Left lung (tissue), 10 donors: ENCODE measurements around the gene BTG4. TPM values are rescaled to one million over a fixed set of nuclear protein-coding genes. Genes with fewer than 3 reads are reported as not detected.

ENCODE experiments used
- ATAC-seq: fragments of 200-7000 bp; cut with Tn5 transposase; one replicate; pipeline ENCODE4 v1.9.1; 2020; ENCODE audit warnings: moderate library complexity
- DNase-seq, 4 donors: peaks; one replicate each; pipeline ENCODE4 v3.0.0-alpha.2; 2013 to 2020
- H3K27ac ChIP-seq, 2 donors: fragments of 200-600 bp; sonication (generic) in 1 of 2; one replicate each; pipeline versions ENCODE4 v1.5.0 to v1.8.0; 2020 to 2021
- H3K27me3 ChIP-seq, 2 donors: fragments of 200-600 bp; sonication (generic) in 1 of 2; one replicate each; pipeline versions ENCODE4 v1.5.0 to v1.8.0; 2020 to 2021
- H3K36me3 ChIP-seq, 2 donors: fragments of 200-600 bp; sonication (generic) in 1 of 2; one replicate each; pipeline versions ENCODE4 v1.5.0 to v1.8.0; 2020 to 2021
- H3K4me1 ChIP-seq, 2 donors: fragments of 200-600 bp; one replicate each; pipeline ENCODE4 v1.8.0; 2021
- H3K4me3 ChIP-seq, 2 donors: fragments of 200-600 bp; sonication (generic) in 1 of 2; one replicate each; pipeline versions ENCODE4 v1.5.0 to v1.8.0; 2020 to 2021; ENCODE audit warnings: mild to moderate bottlenecking in 1 of 2
- H3K9me3 ChIP-seq, 2 donors: fragments of 200-600 bp; sonication (generic) in 1 of 2; one replicate each; pipeline versions ENCODE4 v1.5.0 to v1.8.0; 2020 to 2021
- intact Hi-C, 2 donors: fragments of 100-400 bp; cut with DNase I; formaldehyde crosslinking; loops; one replicate each; pipeline versions ENCODE4 v1.11.2 to v1.14.2; 2022
- polyA plus RNA-seq, 6 donors: library from polyadenylated mRNA; unstranded; fragments of 120-200 nt; gene quantifications; one replicate each; pipeline ENCODE4 v1.2.1, GENCODE V29; 2013; ENCODE audit not compliant: insufficient read length in 6 of 6
- total RNA-seq, 2 donors: library from RNA; stranded (reverse); fragmentation: NEBNext Ultra II Directional; extraction: Animal tissue kit (Norgen Biotek cat#: 25700); gene quantifications; one replicate each; pipeline ENCODE4 v1.2.1, GENCODE V29; 2021
- TF ChIP-seq, protein P1 (sequence below), 2 donors: fragments of 200-600 bp; sonication (generic) in 1 of 2; IDR thresholded peaks; one replicate each; pipeline versions ENCODE4 v1.5.0 to v1.8.0; 2021; ENCODE audit warnings: antibody characterized with exemption in 2 of 2
- donor health status: DM: no; HTN: yes; CAD: no.
- donor health status: DM: no; HTN: no; CAD: no.

The BTG4 gene
- total and polyA plus RNA-seq, 8 donors, result 0.20 to 0.43 TPM; not detected in 6

GRCh38 chr11:111502611-111503010 is 9.6 kb downstream of the BTG4 start:
- ATAC-seq (no peak), DNase-seq (no peak)
- Histone ChIP-seq H3K4me3 (no peak overlapping the region), H3K4me1 (no peaks in the 10 kb centered on the region), H3K27ac (no peak overlapping the region), H3K9me3 (no peaks in the 10 kb centered on the region), H3K36me3 (no peaks in the 10 kb centered on the region), H3K27me3 (no peaks in the 10 kb centered on the region)
- intact Hi-C loops, result no loop called here
- TF ChIP-seq, protein P1, sequence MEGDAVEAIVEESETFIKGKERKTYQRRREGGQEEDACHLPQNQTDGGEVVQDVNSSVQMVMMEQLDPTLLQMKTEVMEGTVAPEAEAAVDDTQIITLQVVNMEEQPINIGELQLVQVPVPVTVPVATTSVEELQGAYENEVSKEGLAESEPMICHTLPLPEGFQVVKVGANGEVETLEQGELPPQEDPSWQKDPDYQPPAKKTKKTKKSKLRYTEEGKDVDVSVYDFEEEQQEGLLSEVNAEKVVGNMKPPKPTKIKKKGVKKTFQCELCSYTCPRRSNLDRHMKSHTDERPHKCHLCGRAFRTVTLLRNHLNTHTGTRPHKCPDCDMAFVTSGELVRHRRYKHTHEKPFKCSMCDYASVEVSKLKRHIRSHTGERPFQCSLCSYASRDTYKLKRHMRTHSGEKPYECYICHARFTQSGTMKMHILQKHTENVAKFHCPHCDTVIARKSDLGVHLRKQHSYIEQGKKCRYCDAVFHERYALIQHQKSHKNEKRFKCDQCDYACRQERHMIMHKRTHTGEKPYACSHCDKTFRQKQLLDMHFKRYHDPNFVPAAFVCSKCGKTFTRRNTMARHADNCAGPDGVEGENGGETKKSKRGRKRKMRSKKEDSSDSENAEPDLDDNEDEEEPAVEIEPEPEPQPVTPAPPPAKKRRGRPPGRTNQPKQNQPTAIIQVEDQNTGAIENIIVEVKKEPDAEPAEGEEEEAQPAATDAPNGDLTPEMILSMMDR (IDR thresholded peaks at IDR 0.05), result no peak

GRCh38 chr11:111500481-111500880 is 11.7 kb downstream of the BTG4 start:
- TF ChIP-seq, protein P1 (IDR thresholded peaks at IDR 0.05), result no peak
- ATAC-seq, result no peak
- intact Hi-C loops, result no loop called here
- DNase-seq, result no peak
- Histone ChIP-seq H3K9me3 (no peaks in the 10 kb centered on the region), H3K27me3 (no peaks in the 10 kb centered on the region), H3K27ac (no peak overlapping the region), H3K36me3 (no peaks in the 10 kb centered on the region), H3K4me1 (no peaks in the 10 kb centered on the region), H3K4me3 (no peak overlapping the region)

- TF ChIP-seq, protein P1 (IDR thresholded peaks at IDR 0.05), result no peak
- Histone ChIP-seq H3K9me3 (no peaks in the 10 kb centered on the region), H3K4me1 (no peaks in the 10 kb centered on the region), H3K36me3 (no peaks in the 10 kb centered on the region), H3K27ac (no peak overlapping the region), H3K27me3 (no peaks in the 10 kb centered on the region), H3K4me3 (no peak overlapping the region)
- intact Hi-C loops, result no loop called here
- no peak for ATAC-seq
- no peak for DNase-seq
Observed at GRCh38 chr11:111499483-111499882, 12.7 kb downstream of the BTG4 start.

DNA sequence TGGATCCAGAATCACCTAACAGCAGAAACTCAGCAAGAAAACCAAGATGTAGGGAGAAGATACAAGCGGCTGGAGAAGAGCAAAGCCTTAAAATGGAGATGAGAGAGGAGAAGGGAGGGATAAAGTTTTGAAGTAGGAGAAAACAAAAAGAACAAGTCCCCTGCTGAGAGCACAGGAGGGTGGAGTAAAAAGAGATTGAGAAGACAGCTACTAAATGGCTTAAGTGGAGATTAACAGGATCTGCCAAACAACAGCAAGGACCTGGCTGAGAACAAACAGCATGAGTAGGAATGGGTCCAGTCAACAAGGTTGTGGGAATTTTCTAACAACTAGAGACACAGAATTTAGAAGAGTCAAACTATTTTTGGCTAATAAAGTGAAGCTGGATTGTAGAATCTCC is 18.1 kb downstream of the BTG4 start:
- intact Hi-C loops, result no loop called here
- H3K4me3 ChIP-seq, result no peak overlapping the region
- ATAC-seq (no peak), DNase-seq (no peak)
- no peak overlapping the region for H3K27ac ChIP-seq
- no peaks in the 10 kb centered on the region for H3K4me1 ChIP-seq
- TF ChIP-seq, protein P1 (IDR thresholded peaks at IDR 0.05), result no peak
- no peaks in the 10 kb centered on the region for H3K9me3 ChIP-seq
- no peaks in the 10 kb centered on the region for H3K27me3 ChIP-seq
- no peaks in the 10 kb centered on the region for H3K36me3 ChIP-seq

GRCh38 chr11:111490496-111490895 is 21.7 kb downstream of the BTG4 start:
- H3K36me3 ChIP-seq, result no peaks in the 10 kb centered on the region
- ATAC-seq (no peak), DNase-seq (no peak)
- TF ChIP-seq, protein P1 (IDR thresholded peaks at IDR 0.05), result no peak
- no peaks in the 10 kb centered on the region for H3K4me1 ChIP-seq
- H3K4me3 ChIP-seq, result no peak overlapping the region
- no peak overlapping the region for H3K27ac ChIP-seq
- intact Hi-C loops, result no loop called here
- no peaks in the 10 kb centered on the region for H3K27me3 ChIP-seq
- peaks cover 0 to 9% of the 10 kb centered on the region in 2 donors for H3K9me3 ChIP-seq
